ENCODE data around the gene LAIR2. TPM values are rescaled to one million over a fixed set of nuclear protein-coding genes. Genes with fewer than 3 reads are reported as not detected.

The LAIR2 gene
- total and polyA plus RNA-seq, 2 of the 13 experiments (the other 11 are each of a cell fraction or from before 2014, with no cell fraction given): 1.3 to 1.9 TPM

GRCh38 chr19:54465426-54466109 lies 37.1 kb upstream of the LAIR2 start:
- no peaks in the 10 kb centered on the region for H4K20me1 ChIP-seq (ENCODE audit: insufficient read depth, low read length)
- H3K4me2 ChIP-seq (ENCODE audit: low read depth, low read length): no peak overlapping the region
- H2AFZ ChIP-seq (ENCODE audit: low read length): no peak overlapping the region
- no peaks in the 10 kb centered on the region for H3K9me3 ChIP-seq (ENCODE audit: low read length)
- BruUV-seq (replicated peaks): no TSS peak
- H3K27ac ChIP-seq (ENCODE audit: extremely low read length, insufficient read depth, low read length): no peak overlapping the region
- intact Hi-C loops (cut with micrococcal nuclease; ENCODE audit: unreplicated experiment) (no loop called here), in situ Hi-C loops (cut with HindIII; ENCODE audit: extremely low pct_ligation_motif_present, low pct_unique_long_range_greater_than_20kb) (no loop called here)
- no peak overlapping the region for H3K4me3 ChIP-seq (replicated peaks in 1 of 3; ENCODE audit: insufficient read depth in 1 of 3, low read depth in 2 of 3, low read length in 3 of 3)
- no peaks in the 10 kb centered on the region; a peak in 1 of 5 replicates for H3K27me3 ChIP-seq (ENCODE audit: control insufficient read depth in 1 of 2, insufficient read depth in 2 of 2, low read length in 2 of 2)
- ATAC-seq (no peak), FAIRE-seq (no peak), DNase-seq (ENCODE audit: low spot score) (no peak)
- H3K36me3 ChIP-seq (replicated peaks in 1 of 2; ENCODE audit: control insufficient read depth in 1 of 2, insufficient read depth in 2 of 2, low read length in 2 of 2): peaks cover 0 to 7% of the 10 kb centered on the region in 2 experiments; a peak in 3 of 5 replicates
- 96% methylated on average over 48 of the region's 49 CpGs for WGBS (ENCODE audit: low lambda C conversion rate)
- peaks cover 24% of the 10 kb centered on the region for H3K4me1 ChIP-seq (ENCODE audit: insufficient read depth, low read length)
- CTCF ChIA-PET (ENCODE audit: low intra/inter-chr PET ratio, low total read pairs): no interaction called here
- POLR2A ChIA-PET: no interaction called here
- H3K79me2 ChIP-seq (ENCODE audit: insufficient read depth, low read length): peaks cover 10% of the 10 kb centered on the region
- H3K9ac ChIP-seq (ENCODE audit: insufficient read depth, low read depth, low read length): no peak overlapping the region
- TF ChIP-seq IKZF5 (CRISPR knock-in tag; IDR thresholded peaks at IDR 0.05) (no peak), ZNF792 (CRISPR knock-in tag; IDR thresholded peaks at IDR 0.05) (no peak), RFX1 (IDR thresholded peaks at IDR 0.05) (no peak), HMGA1 (CRISPR knock-in tag; conservative IDR thresholded peaks at IDR 0.05) (no peak), MZF1 (CRISPR knock-in tag; IDR thresholded peaks at IDR 0.05; ENCODE audit: borderline replicate concordance) (no peak), ZFP62 (CRISPR knock-in tag; IDR thresholded peaks at IDR 0.05) (no peak), TCF7L2 (IDR thresholded peaks at IDR 0.05; ENCODE audit: low read depth, low read length) (no peak), MAFF (IDR thresholded peaks at IDR 0.05; ENCODE audit: low read depth, low read length) (no peak), GMEB1 (CRISPR knock-in tag; IDR thresholded peaks at IDR 0.05; ENCODE audit: borderline replicate concordance) (no peak), ZNF737 (CRISPR knock-in tag; IDR thresholded peaks at IDR 0.05; ENCODE audit: borderline replicate concordance) (no peak), ZNF331 (CRISPR knock-in tag; IDR thresholded peaks at IDR 0.05) (no peak), ZFX (CRISPR knock-in tag; IDR thresholded peaks at IDR 0.05; ENCODE audit: low read depth) (no peak), ZNF224 (CRISPR knock-in tag; IDR thresholded peaks at IDR 0.05) (no peak), SIX4 (CRISPR knock-in tag; IDR thresholded peaks at IDR 0.05) (no peak), ZNF451 (CRISPR knock-in tag; IDR thresholded peaks at IDR 0.05) (no peak), ZNF234 (CRISPR knock-in tag; conservative IDR thresholded peaks at IDR 0.05) (no peak), GATAD1 (CRISPR knock-in tag; IDR thresholded peaks at IDR 0.05) (no peak), SNAPC4 (CRISPR knock-in tag; IDR thresholded peaks at IDR 0.05) (no peak)
